ENCODE results near the gene KIF4B. TPM values are rescaled to one million over a fixed set of nuclear protein-coding genes. Genes with fewer than 3 reads are reported as not detected.
"Not testable (repeated sequence)": the region's sequence is repeated elsewhere in the genome, so short reads cannot be mapped to it uniquely, and the experiment has no call there.

The KIF4B gene
- total RNA-seq, 2 donors from 2014 or later = 0.26 TPM; not detected in 1

DNA sequence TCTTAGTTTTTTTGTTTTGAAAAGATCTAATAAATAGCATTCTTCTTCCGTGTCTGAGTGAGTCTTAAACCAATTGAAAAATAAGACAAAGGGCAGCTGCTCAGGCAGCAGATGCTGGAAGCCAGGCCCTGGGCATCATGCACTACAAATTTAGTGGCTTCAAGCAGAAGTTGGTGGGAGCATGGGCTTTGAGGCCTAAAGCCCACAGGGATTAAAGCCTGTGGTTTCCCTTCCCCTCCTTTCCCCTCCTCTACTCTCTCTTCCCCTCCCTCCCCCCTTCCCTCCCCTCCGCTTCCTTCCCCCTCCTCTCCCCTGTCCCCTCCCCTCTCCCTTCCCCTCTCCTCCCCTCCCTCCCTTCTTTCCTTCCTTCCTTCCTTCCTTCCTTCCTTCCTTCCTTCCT, 20.1 kb upstream of the KIF4B start:
- DNase-seq (no peak), ATAC-seq (no peak)
- WGBS, 2 donors = 55 to 78% methylated on average over 1 to 2 of the region's 2 CpGs
- Histone ChIP-seq H3K4me1 (no peaks in the 10 kb centered on the region), H3K36me3 (replicated peaks in 1 of 2; ENCODE audit: insufficient read depth in 1 of 2, low read depth in 2 of 2) (no peaks in the 10 kb centered on the region), H3K4me3 (no peak overlapping the region), H3K9me3 (no peaks in the 10 kb centered on the region), H3K27me3 (no peaks in the 10 kb centered on the region), H3K27ac (no peak overlapping the region)
- no peak for TF ChIP-seq POLR2A (IDR thresholded peaks at IDR 0.05)
- TF ChIP-seq, protein P1, sequence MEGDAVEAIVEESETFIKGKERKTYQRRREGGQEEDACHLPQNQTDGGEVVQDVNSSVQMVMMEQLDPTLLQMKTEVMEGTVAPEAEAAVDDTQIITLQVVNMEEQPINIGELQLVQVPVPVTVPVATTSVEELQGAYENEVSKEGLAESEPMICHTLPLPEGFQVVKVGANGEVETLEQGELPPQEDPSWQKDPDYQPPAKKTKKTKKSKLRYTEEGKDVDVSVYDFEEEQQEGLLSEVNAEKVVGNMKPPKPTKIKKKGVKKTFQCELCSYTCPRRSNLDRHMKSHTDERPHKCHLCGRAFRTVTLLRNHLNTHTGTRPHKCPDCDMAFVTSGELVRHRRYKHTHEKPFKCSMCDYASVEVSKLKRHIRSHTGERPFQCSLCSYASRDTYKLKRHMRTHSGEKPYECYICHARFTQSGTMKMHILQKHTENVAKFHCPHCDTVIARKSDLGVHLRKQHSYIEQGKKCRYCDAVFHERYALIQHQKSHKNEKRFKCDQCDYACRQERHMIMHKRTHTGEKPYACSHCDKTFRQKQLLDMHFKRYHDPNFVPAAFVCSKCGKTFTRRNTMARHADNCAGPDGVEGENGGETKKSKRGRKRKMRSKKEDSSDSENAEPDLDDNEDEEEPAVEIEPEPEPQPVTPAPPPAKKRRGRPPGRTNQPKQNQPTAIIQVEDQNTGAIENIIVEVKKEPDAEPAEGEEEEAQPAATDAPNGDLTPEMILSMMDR (IDR thresholded peaks at IDR 0.05) = no peak
- intact Hi-C loops (cut with DNase I) = no loop called here

DNA sequence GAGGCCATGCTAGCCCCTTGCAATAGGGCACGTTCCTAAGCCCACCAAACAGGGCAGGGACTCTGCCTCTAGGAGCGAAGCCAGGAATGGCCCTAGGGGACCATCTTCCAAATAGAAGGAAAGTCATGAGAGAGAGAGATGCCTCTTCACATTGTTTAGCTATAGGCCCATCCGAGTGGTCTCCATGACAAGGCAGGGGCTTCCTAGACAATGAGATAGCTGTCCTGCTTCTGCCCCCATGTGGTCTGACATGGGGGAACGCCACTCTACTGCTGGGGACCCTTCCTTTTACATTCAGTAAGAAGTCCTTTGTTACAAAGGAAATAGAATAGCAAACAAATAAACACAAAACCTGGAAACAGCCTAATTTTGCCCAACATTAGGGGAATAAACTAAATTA, 17.9 kb upstream of the KIF4B start:
- WGBS, 2 donors = 49 to 55% methylated on average over 4 of the region's 4 CpGs
- H3K36me3 ChIP-seq (replicated peaks in 1 of 2; ENCODE audit: insufficient read depth in 1 of 2, low read depth in 2 of 2) = no peaks in the 10 kb centered on the region
- H3K4me1 ChIP-seq = no peaks in the 10 kb centered on the region
- no peaks in the 10 kb centered on the region for H3K9me3 ChIP-seq
- ATAC-seq (no peak), DNase-seq (no peak)
- no peak overlapping the region for H3K4me3 ChIP-seq
- no peaks in the 10 kb centered on the region for H3K27me3 ChIP-seq
- TF ChIP-seq POLR2A (IDR thresholded peaks at IDR 0.05) = no peak
- TF ChIP-seq, protein P1 (IDR thresholded peaks at IDR 0.05) = no peak
- intact Hi-C loops (cut with DNase I) = no loop called here
- H3K27ac ChIP-seq = no peak overlapping the region

DNA sequence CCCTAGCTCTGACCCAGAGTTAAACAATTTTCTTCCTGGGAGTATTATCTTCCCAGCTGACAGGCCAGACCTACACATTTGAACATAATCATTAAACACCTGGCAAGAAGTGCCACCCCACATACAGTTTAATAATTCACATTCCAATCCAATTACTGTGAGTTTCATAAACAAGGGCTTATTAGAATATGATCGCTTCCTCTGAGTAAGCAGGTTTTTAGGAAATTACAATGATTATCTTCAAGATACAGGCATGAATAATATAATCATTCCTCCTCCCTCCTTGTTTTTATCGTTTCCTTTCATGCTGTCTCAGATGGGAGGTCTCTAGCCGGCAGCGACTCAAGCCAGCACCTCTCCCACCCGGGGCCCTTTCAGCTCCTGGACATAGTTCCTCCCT, 15.8 kb upstream of the KIF4B start:
- no peak overlapping the region for H3K27ac ChIP-seq
- no peaks in the 10 kb centered on the region for H3K4me1 ChIP-seq
- 66 to 78% methylated on average over 5 of the region's 5 CpGs for WGBS, 2 donors
- TF ChIP-seq POLR2A (IDR thresholded peaks at IDR 0.05) = no peak
- TF ChIP-seq, protein P1 (IDR thresholded peaks at IDR 0.05) = no peak
- ATAC-seq (no peak), DNase-seq (no peak)
- H3K27me3 ChIP-seq = no peaks in the 10 kb centered on the region
- H3K4me3 ChIP-seq = no peak overlapping the region
- no peaks in the 10 kb centered on the region for H3K9me3 ChIP-seq
- intact Hi-C loops (cut with DNase I) = no loop called here
- no peaks in the 10 kb centered on the region for H3K36me3 ChIP-seq (replicated peaks in 1 of 2; ENCODE audit: insufficient read depth in 1 of 2, low read depth in 2 of 2)

DNA sequence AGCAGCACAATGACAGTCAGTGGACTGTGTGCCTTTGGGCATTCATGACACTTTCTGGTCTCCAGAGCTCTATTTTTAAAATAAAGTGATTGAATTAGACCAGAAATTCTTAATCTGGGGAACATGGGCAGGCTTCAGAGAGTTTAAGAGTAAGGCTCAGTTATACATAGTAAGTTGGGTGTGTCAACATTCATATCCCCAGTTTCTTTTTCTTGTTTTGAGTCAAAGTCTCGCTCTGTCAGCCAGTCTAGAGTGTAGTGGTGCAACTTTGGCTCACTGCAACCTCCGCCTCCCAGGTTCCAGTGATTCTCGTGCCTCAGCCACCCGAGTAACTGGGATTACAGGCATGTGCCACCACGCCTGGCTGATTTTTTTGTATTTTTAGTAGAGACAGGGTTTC, 13.7 kb upstream of the KIF4B start:
- H3K4me3 ChIP-seq = no peak overlapping the region
- no peak for DNase-seq
- H3K9me3 ChIP-seq = no peaks in the 10 kb centered on the region
- no peaks in the 10 kb centered on the region for H3K27me3 ChIP-seq
- ATAC-seq = no peak
- no peak overlapping the region for H3K27ac ChIP-seq
- H3K4me1 ChIP-seq = no peaks in the 10 kb centered on the region
- 80 to 88% methylated on average over 5 of the region's 5 CpGs for WGBS, 2 donors
- H3K36me3 ChIP-seq (replicated peaks in 1 of 2; ENCODE audit: insufficient read depth in 1 of 2, low read depth in 2 of 2) = no peaks in the 10 kb centered on the region
- TF ChIP-seq, protein P1 (IDR thresholded peaks at IDR 0.05) = no peak
- TF ChIP-seq POLR2A (IDR thresholded peaks at IDR 0.05) = no peak
- intact Hi-C loops (cut with DNase I) = no loop called here

DNA sequence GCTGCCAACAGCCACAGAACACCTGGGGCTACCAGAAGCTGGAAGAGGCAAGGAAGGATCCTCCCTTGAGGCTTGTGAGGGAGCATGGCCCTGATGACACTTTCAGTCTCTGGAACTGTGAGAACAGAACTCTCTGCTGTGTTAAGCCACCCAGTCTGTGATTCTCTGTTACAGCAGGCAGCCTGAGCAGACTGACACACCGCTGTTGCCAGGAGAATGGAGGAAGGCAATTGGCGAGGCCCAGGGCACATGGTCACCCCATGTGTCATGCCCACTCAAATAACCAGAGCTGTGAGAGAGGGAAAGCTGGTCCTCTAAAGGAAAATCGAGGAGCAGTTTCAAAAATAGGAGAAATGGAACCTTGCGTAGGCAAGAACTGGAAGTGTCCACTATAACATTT, 12.0 kb upstream of the KIF4B start:
- Histone ChIP-seq H3K9me3 (no peaks in the 10 kb centered on the region), H3K4me3 (no peak overlapping the region), H3K4me1 (no peaks in the 10 kb centered on the region), H3K27me3 (no peaks in the 10 kb centered on the region), H3K27ac (no peak overlapping the region), H3K36me3 (replicated peaks in 1 of 2; ENCODE audit: insufficient read depth in 1 of 2, low read depth in 2 of 2) (no peaks in the 10 kb centered on the region)
- DNase-seq = no peak
- TF ChIP-seq, protein P1 (IDR thresholded peaks at IDR 0.05) = no peak
- TF ChIP-seq POLR2A (IDR thresholded peaks at IDR 0.05) = no peak
- 71 to 73% methylated on average over 4 of the region's 4 CpGs for WGBS, 2 donors
- intact Hi-C loops (cut with DNase I) = no loop called here
- no peak for ATAC-seq

DNA sequence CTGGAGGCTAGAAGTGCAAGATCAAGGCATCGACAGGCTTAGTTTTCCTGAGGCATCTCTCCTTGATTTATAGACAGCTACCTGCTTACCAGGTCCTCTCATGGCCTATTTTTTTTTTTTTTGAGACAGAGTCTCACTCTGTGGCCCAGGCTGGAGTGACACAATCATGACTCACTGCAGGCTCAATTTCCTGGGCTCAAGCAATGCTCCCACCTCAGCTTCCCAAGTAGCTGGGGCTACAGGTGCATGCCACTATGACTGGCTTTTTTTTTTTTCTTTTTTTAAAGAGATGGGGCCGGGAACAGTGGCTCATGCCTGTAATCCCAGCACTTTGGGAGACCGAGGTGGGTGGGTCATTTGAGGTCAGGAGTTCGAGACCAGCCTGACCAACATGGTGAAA, 10.8 kb upstream of the KIF4B start:
- DNase-seq; H3K36me3 ChIP-seq (replicated peaks in 1 of 2; ENCODE audit: insufficient read depth in 1 of 2, low read depth in 2 of 2); H3K4me1 ChIP-seq; H3K4me3 ChIP-seq; H3K27me3 ChIP-seq; H3K9me3 ChIP-seq; H3K27ac ChIP-seq; ATAC-seq; intact Hi-C loops (cut with DNase I): not testable (repeated sequence)
- 72 to 83% methylated on average over 4 of the region's 4 CpGs for WGBS, 2 donors
